Fibroblast of the aortic adventitia (primary cell): ENCODE data around the gene GOLGA8A. TPM values are rescaled to one million over a fixed set of nuclear protein-coding genes. Genes with fewer than 3 reads are reported as not detected.
"Not testable (repeated sequence)": the region's sequence is repeated elsewhere in the genome, so short reads cannot be mapped to it uniquely, and the experiment has no call there.

ENCODE experiments used
- DNase-seq: peaks from one replicate; pipeline ENCODE4 v3.0.0-alpha.2; 2010; ENCODE audit warnings: low read depth
- H3K4me3 ChIP-seq: 2 replicates; pipeline ENCODE4 v1.5.1; 2011; ENCODE audit warnings: low read depth, mild to moderate bottlenecking, control low read depth, low read length, moderate library complexity
- total RNA-seq: library from RNA; depleted of rRNA; stranded (reverse); fragments of >200 nt; gene quantifications from 2 replicates; pipeline ENCODE4 v1.2.3, GENCODE V29; 2012; ENCODE audit warnings: low replicate concordance
- TF ChIP-seq, protein P1 (sequence below): IDR thresholded peaks from 2 replicates; pipeline ENCODE4 v1.5.1; 2011; ENCODE audit warnings: mild to moderate bottlenecking, low read length, control low read depth, inconsistent platforms; ENCODE audit not compliant: insufficient read depth

The GOLGA8A gene
- total RNA-seq, 1 donor = 18.9 TPM

- DNase-seq = peak; percentile 22
- peak overlapping the region; percentile 70 for H3K4me3 ChIP-seq
- TF ChIP-seq, protein P1, sequence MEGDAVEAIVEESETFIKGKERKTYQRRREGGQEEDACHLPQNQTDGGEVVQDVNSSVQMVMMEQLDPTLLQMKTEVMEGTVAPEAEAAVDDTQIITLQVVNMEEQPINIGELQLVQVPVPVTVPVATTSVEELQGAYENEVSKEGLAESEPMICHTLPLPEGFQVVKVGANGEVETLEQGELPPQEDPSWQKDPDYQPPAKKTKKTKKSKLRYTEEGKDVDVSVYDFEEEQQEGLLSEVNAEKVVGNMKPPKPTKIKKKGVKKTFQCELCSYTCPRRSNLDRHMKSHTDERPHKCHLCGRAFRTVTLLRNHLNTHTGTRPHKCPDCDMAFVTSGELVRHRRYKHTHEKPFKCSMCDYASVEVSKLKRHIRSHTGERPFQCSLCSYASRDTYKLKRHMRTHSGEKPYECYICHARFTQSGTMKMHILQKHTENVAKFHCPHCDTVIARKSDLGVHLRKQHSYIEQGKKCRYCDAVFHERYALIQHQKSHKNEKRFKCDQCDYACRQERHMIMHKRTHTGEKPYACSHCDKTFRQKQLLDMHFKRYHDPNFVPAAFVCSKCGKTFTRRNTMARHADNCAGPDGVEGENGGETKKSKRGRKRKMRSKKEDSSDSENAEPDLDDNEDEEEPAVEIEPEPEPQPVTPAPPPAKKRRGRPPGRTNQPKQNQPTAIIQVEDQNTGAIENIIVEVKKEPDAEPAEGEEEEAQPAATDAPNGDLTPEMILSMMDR = no peak
Observed at GRCh38 chr15:34436126-34436955, 1.3 kb downstream of the GOLGA8A start.

DNA sequence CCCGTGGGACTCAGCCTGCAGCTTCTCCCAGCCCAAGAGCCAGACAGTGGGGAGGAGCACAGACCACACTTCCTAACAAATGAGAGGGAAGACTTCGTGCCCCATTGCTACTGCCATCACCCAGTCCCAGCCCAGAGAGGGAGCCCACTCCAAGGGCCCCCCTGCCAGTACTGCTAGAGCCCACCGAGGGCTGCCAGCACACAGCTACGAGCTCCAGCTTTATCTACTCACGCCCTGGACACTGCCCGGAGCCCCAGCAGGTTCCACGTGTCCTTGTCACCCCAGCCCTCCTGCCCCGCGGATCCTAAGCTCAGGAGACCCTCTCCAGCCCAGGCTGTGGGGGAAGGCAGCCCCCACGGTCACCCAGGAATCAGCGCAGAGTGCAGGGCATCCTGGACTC is 1.9 kb downstream of the GOLGA8A start:
- DNase-seq = no peak
- H3K4me3 ChIP-seq = no peak overlapping the region
- TF ChIP-seq, protein P1 = no peak

DNA sequence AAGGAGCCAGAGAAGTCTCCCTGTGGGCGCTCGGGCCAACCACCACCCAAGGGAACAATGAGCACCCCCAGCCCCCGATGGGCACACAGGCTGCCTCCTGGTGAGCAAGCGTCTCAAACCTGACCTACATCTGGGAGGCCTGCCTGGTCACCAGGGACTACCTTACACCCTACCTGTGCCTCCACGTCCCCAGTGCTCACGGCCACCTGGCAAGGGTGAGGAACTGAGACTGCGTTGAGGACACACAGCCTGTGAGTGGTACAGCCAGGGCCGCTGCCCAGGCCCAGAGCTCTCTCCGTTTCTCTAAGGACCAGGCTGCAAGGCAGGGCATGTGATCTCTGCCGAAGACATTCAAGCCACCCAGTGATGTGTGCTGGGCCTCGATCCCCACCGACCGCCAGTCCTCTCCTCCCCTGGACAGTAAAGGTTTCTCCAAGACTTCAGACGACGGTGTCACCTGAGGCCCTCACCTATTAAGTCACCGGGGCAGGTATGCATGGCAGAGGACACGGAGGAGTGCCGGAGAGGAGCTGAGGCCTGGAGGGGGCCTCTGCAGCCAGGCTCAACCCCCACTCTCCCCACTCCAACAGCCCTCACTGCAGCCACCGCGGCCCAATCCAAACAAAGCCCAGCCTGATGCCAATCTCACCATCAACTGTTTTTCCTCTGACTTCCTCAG is 2.8 kb downstream of the GOLGA8A start:
- no peak overlapping the region for H3K4me3 ChIP-seq
- TF ChIP-seq, protein P1 = no peak
- DNase-seq = no peak

GRCh38 chr15:34433956-34434626 is 3.5 kb downstream of the GOLGA8A start:
- not testable (repeated sequence) for H3K4me3 ChIP-seq, DNase-seq

GRCh38 chr15:34430642-34431041 is 7.0 kb downstream of the GOLGA8A start:
- DNase-seq, H3K4me3 ChIP-seq: not testable (repeated sequence)

DNA sequence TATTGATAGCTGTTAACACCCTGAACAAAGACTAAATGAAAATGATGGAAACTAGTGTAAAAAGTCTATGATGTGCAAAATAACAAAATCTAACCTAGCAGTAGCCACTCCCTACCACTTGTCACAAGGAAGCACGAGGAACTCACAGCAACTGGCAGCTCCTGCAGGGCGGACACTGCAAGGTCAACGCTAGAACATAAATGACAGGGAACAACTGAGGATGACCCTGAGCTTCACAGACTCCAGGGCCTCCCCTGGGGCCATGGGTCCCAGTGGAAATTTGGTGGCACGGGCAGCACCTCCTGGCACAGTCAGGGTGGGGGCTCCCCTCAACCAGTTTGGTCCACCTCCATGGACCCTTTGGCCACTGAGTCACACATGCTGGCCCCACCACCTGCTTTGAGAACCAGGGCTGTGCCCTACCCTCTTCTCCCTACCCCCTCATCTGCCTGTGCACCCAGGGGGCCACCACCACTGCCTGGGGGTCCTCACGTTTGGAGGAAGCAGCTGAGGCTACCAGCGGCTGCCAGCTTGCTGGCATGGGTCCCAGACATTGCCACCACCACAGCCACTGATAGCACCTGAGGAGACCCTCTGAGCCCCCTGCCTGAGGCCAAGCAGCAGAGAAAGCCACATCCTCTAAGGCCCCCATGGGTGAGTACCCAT is 14.1 kb downstream of the GOLGA8A start:
- not testable (repeated sequence) for DNase-seq, H3K4me3 ChIP-seq

GRCh38 chr15:34420953-34421352 is 16.7 kb downstream of the GOLGA8A start:
- DNase-seq, H3K4me3 ChIP-seq: not testable (repeated sequence)

DNA sequence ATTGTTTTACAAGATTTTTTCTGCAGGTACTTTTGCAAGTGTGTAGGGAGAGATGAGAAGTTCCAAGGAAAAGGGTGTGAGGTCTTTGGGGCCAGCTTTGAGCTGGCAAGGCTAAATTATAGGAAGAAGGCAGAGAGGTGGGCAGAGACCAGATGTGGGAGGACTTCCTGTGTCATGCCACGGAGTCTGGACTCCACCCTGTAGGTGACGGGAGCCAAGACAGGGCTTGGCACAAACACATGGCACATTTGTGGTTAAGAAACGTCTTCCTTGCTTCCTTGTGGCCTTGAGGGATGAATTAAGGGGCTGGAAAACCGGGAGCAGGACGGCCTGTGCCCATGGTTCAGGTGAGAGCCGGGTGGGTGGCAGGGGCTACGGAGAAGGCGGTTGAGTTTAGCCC is 19.2 kb downstream of the GOLGA8A start:
- not testable (repeated sequence) for H3K4me3 ChIP-seq, DNase-seq

DNA sequence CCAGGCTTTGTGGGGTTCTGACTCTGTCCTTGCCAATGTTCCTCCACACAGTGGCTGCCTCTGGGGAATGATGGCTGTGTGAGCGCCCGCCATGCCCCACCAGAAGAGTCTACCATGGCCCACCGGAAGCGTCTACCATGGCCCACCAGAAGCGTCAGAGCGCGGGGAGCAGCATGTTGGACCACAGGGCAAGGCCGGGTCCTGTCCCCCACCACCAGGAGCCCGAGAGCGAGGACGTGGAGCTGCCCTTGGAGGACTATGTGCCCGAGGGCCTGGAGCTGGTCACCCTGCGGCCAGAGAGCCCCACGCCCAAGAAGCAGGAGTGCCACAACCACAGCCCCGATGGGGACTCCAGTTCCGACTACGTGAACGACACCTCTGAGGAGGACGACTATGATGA is 28.1 kb downstream of the GOLGA8A start:
- DNase-seq = not testable (repeated sequence)

GRCh38 chr15:34408973-34409372 is 28.6 kb downstream of the GOLGA8A start:
- H3K4me3 ChIP-seq = not testable (repeated sequence)

More for the DNA sequence above, 28.1 kb downstream of the GOLGA8A start:
- H3K4me3 ChIP-seq = not testable (repeated sequence)

DNA sequence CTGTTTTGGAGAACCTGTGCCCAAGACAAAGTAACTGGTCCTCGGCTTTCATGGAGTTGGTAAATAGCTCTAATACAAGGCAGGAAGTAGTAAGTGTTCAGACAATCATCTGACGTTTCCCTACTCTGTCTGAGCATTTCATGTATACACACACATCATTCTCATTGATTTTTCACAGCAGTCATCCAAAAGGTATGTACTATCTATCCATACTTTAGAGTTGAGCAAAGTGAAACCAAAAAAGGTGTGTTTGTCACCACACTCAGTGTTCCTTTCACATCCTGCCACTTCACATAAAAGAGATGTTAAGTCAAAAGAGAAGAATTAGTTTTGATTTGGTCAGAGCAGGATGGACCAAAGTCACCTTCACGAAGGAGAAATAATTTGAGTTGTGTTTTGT is 33.7 kb downstream of the GOLGA8A start:
- not testable (repeated sequence) for H3K4me3 ChIP-seq, DNase-seq

More at GRCh38 chr15:34408973-34409372, 28.6 kb downstream of the GOLGA8A start:
- DNase-seq = not testable (repeated sequence)

DNA sequence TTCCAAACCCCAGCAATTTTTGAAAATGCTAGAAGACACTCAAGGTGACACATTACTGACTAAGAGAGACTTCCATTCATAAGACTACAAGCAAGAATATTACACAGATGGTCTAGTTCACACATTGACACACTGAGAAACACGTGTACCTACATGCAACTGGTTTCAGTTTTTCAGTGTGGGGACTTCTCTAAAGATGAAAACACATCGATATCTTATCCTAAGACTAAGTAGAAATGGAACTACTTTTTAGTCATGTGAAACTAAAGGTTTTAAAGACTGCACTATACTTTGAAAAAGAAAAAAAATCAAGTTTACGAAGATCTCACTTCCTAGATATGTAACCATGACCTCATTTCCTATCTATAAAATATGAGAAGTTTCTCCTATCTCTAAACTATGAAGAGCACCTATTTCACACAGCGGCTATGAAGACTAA is 34.4 kb downstream of the GOLGA8A start:
- not testable (repeated sequence) for DNase-seq, H3K4me3 ChIP-seq

DNA sequence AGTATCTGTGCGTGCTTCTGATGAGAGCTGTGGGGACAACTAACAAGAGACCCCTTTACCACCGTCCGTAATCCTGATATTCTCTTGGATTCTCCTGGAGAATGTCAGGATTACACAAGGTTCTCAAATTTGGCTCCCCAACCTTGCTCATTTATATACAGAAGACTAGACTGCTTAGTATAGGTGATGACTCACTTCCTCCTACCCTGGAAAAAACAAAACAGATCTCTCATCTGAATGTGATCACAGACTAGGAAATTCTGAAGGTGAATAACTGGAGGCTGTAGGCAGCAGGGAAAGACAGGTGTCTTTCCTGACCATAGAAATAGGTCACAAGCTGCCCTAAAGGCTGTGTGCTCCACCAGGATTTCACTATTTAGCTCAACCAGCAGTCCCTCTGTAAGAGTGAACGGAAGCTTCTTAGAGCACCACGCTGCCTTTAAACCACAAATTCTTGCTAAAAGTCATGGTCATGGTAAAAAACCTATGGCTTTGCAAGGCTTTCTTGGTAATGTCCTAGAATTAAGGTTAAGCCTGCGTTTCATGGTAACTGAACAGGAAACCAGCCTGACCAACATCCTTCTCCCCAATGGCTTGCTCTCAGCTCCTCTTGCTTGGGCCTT is 39.9 kb downstream of the GOLGA8A start:
- not testable (repeated sequence) for DNase-seq, H3K4me3 ChIP-seq

GRCh38 chr15:34392981-34393380 is 44.6 kb downstream of the GOLGA8A start:
- not testable (repeated sequence) for DNase-seq, H3K4me3 ChIP-seq
